Choroid plexus epithelial cell (primary cell): ENCODE data around the gene MSH4.
"Not testable (repeated sequence)": the region's sequence is repeated elsewhere in the genome, so short reads cannot be mapped to it uniquely, and the experiment has no call there.

Source experiments
- DNase-seq: peaks from one replicate; pipeline ENCODE4 v3.0.0-alpha.2; 2010; ENCODE audit warnings: low read depth
- H3K4me3 ChIP-seq: 2 replicates; pipeline ENCODE4 v1.5.1; 2011; ENCODE audit warnings: low read depth, mild to moderate bottlenecking, control low read depth, low read length, moderate library complexity
- TF ChIP-seq, protein P1 (sequence below): conservative IDR thresholded peaks from 2 replicates; pipeline ENCODE4 v1.5.1; 2011; ENCODE audit warnings: low read depth, mild to moderate bottlenecking, control low read depth, inconsistent platforms, low read length, moderate library complexity

The MSH4 gene

DNA sequence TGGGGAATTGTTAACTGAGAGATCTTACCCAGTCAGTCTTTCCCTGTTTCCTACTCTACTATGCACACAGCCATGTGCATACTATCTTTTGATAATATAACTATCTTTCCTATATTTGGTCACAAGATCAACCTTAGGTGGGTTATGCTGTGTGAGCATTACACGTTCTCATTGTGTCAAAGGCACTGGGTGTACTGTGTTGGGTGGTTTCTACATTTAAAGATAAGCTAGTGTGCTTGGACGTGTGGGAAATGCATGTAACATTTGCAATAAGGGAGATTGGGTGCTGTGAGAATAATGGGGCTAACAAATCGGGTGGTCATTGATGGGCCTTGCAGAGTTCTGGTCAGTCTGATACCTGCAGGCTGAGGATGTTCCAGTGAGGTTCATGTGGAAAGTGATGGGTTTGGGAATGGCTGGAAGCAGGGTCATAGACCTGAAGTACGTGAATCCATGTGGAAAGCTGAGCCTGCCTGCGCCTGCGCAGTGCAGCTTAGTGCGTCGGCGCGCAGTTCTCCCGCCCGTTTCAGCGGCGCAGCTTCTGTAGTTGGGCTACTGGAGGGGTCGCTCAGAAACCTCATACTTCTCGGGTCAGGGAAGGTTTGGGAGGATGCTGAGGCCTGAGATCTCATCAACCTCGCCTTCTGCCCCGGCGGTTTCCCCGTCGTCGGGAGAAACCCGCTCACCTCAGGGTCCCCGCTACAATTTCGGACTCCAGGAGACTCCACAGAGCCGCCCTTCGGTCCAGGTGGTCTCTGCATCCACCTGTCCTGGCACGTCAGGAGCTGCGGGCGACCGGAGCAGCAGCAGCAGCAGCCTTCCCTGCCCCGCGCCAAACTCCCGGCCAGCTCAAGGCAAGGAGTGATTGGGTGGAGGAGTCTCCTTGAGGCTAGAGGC is at the start of gene MSH4:
MSH4 (plus strand) TSS at position 507 of the 897 bp plus-strand sequence; CDS start at position 611, 104 bp downstream.
- H3K4me3 ChIP-seq = no peak within 1 kb of the TSS
- TF ChIP-seq, protein P1, sequence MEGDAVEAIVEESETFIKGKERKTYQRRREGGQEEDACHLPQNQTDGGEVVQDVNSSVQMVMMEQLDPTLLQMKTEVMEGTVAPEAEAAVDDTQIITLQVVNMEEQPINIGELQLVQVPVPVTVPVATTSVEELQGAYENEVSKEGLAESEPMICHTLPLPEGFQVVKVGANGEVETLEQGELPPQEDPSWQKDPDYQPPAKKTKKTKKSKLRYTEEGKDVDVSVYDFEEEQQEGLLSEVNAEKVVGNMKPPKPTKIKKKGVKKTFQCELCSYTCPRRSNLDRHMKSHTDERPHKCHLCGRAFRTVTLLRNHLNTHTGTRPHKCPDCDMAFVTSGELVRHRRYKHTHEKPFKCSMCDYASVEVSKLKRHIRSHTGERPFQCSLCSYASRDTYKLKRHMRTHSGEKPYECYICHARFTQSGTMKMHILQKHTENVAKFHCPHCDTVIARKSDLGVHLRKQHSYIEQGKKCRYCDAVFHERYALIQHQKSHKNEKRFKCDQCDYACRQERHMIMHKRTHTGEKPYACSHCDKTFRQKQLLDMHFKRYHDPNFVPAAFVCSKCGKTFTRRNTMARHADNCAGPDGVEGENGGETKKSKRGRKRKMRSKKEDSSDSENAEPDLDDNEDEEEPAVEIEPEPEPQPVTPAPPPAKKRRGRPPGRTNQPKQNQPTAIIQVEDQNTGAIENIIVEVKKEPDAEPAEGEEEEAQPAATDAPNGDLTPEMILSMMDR = no peak
- no peak for DNase-seq

DNA sequence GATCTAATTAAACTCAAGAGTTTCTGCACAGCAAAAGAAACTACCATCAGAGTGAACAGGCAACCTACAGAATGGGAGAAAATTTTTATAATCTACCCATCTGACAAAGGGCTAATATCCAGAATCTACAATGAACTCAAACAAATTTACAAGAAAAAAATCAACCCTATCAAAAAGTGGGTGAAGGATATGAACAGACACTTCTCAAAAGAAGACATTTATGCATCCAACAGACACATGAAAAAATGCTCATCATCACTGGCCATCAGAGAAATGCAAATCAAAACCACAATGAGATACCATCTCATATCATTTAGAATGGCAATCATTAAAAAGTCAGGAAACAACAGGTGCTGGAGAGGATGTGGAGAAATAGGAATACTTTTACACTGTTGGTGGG is 39.5 kb upstream of the MSH4 start:
- H3K4me3 ChIP-seq = not testable (repeated sequence)

DNA sequence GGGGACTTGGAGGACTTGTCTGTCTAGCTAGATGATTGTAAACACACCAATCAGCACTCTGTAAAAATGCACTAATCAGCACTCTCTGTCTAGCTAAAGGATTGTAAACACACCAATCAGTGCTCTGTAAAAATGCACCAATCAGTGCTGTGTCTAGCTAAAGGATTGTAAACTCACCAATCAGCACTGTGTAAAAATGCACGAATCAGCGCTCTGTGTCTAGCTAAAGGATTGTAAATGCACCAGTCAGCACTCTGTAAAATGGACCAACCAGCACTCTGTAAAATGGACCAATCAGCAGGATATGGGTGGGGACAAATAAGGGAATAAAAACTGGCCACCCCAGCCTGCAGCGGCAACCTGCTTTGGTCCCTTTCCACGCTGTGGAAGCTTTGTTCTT is 38.1 kb upstream of the MSH4 start:
- not testable (repeated sequence) for H3K4me3 ChIP-seq, DNase-seq

More for the DNA sequence above, 39.5 kb upstream of the MSH4 start:
- not testable (repeated sequence) for DNase-seq

DNA sequence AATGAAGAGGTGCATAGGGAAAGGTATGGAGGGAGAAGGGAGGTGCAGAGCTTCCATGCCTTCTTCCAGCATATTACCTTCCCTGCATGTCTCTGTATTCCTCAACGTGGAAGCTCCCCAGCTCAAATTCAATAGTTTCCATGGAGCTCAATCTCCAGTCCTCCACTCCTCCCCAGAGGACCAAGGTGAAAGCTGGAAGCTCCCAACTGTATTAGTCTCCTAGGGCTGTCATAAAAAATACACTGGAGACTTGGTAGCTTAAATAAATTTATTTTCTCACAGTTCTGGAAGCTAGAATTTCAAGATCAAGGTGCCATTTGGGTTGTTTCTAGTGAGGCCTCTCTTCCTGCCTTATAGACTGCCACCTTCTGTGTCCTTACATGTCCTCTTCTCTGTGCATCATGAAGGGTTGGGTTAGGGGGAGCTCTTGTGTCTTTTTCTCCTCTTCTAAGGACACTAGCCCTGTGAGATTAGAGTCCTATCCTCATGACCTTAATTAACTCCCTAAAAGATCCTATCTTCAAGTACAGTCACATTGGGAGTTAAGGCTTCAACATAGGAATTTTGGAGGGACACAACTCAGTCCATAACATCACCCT is 32.5 kb upstream of the MSH4 start:
- no peak for DNase-seq
- TF ChIP-seq, protein P1 = no peak
- H3K4me3 ChIP-seq = no peak overlapping the region

DNA sequence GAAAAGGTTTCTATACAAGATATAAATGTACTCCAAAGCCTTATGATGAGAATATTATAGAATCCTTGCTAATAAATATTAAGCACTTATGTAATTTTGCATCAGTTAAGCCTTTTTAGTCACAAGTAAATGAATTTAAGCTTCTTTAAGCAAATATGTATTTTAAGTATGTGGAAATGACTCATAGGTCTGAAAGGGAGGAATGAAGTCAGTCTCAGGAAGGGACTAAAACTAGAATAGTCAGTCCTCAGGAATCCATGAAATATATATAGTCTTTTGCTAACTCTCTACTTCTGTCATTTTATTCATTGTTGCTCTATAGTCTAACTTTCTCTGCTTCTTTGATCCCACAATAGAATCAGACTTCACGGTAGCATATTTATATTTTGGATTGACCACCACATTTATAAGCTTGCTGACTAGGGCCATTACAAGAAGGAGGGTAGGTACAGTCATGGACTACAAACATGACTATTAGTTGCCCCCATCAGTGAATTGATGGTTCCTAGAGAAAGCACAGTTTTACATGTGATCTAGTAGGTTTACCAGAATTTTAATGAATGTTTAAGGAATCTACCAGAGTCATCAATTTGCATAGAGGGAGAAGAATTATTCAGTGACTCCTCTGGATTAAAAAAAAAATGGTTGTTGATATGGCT is 30.9 kb upstream of the MSH4 start:
- no peak overlapping the region for H3K4me3 ChIP-seq
- peak; percentile 88 for DNase-seq
- TF ChIP-seq, protein P1 = no peak

DNA sequence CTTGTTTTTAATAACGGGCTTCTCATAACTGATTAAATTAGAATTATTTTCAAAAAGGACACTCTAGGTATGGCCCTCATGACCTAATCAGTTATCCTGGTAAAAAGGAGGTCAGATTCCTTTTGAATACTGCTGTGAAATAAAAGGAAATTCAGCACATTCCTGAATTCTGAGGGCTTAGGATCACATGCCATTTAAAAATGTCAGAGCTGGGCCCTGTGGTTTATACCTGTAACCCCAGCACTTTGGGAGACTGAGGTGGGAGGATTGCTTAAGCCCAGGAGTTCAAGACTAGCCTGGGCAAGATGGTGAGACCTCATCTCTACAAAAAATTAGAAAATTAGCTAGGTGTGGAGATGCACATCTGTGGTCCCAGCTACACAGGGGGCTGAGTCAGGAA is 28.7 kb upstream of the MSH4 start:
- no peak overlapping the region for H3K4me3 ChIP-seq
- TF ChIP-seq, protein P1 = no peak
- DNase-seq = peak; percentile 15

DNA sequence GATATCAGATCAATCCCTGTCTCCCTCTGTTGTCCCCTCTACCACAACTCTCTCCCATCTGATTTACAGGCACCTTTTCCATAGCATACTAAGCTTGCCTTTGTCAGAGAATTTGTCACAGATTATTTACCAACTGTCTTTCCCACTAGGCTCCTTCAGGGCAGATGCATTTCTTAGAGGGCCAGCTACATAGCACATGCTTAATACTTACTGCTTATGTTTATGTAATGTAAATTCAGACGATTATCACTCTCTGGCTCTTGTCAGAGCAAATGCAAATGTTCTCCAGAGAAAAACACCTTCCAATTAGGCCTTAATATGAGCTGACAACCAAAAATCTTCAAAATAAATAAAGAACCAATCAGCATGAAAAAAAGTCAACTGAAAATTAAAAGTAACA is 25.9 kb upstream of the MSH4 start:
- no peak for DNase-seq
- no peak overlapping the region for H3K4me3 ChIP-seq
- TF ChIP-seq, protein P1 = no peak
